Neural crest cell (in vitro differentiated cells): Measurements from ENCODE around the gene SDC3. TPM values are rescaled to one million over a fixed set of nuclear protein-coding genes. Genes with fewer than 3 reads are reported as not detected.

Experiments used
- DNase-seq: peaks from one replicate; pipeline ENCODE4 v3.0.0; 2021; ENCODE audit warnings: low read depth, mixed read lengths, low spot score
- H3K27ac Mint-ChIP-seq: one replicate; pipeline ENCODE4 v1.8.0; 2021; ENCODE audit warnings: mild to moderate bottlenecking, mixed read lengths; ENCODE audit not compliant: unreplicated experiment
- H3K27me3 Mint-ChIP-seq: 2 replicates; pipeline ENCODE4 v1.8.0; 2021; ENCODE audit warnings: low read depth, mild to moderate bottlenecking, mixed read lengths
- H3K36me3 Mint-ChIP-seq: 2 replicates; pipeline ENCODE4 v1.8.0; 2021; ENCODE audit warnings: low read depth, mild to moderate bottlenecking, mixed read lengths
- H3K4me1 Mint-ChIP-seq: 2 replicates; pipeline ENCODE4 v1.8.0; 2021; ENCODE audit warnings: mixed read lengths
- H3K4me3 Mint-ChIP-seq: one replicate; pipeline ENCODE4 v1.8.0; 2021; ENCODE audit warnings: mild to moderate bottlenecking, mixed read lengths
- H3K9me3 Mint-ChIP-seq: 2 replicates; pipeline ENCODE4 v1.8.0; 2021; ENCODE audit warnings: mixed read lengths
- CTCF ChIP-seq: fragments of 200-600 bp; sonication (generic); conservative IDR thresholded peaks from 2 replicates; pipeline ENCODE4 v1.5.0; 2021; ENCODE audit warnings: antibody characterized with exemption, mild to moderate bottlenecking
- total RNA-seq: library from RNA; stranded (reverse); gene quantifications from 2 replicates; pipeline ENCODE4 v1.2.1, GENCODE V29; 2021

Gene SDC3
- total RNA-seq, 1 donor from 2014 or later = 129 TPM

- H3K4me3 Mint-ChIP-seq = no peak overlapping the region
- no peaks in the 10 kb centered on the region for H3K9me3 Mint-ChIP-seq
- no peak for TF ChIP-seq CTCF
- H3K27ac Mint-ChIP-seq = no peak overlapping the region
- no peak for DNase-seq
- peaks cover 70% of the 10 kb centered on the region for H3K4me1 Mint-ChIP-seq
- no peaks in the 10 kb centered on the region for H3K27me3 Mint-ChIP-seq
- H3K36me3 Mint-ChIP-seq = no peaks in the 10 kb centered on the region
Observed at GRCh38 chr1:30889511-30889910, 19.0 kb downstream of the SDC3 start.

- no peak for DNase-seq
- H3K27me3 Mint-ChIP-seq = no peaks in the 10 kb centered on the region
- H3K4me1 Mint-ChIP-seq = peaks cover 66% of the 10 kb centered on the region
- no peaks in the 10 kb centered on the region for H3K36me3 Mint-ChIP-seq
- TF ChIP-seq CTCF = no peak
- no peak overlapping the region for H3K27ac Mint-ChIP-seq
- no peak overlapping the region for H3K4me3 Mint-ChIP-seq
- H3K9me3 Mint-ChIP-seq = no peaks in the 10 kb centered on the region
Observed at GRCh38 chr1:30888975-30889374, 19.6 kb downstream of the SDC3 start.

DNA sequence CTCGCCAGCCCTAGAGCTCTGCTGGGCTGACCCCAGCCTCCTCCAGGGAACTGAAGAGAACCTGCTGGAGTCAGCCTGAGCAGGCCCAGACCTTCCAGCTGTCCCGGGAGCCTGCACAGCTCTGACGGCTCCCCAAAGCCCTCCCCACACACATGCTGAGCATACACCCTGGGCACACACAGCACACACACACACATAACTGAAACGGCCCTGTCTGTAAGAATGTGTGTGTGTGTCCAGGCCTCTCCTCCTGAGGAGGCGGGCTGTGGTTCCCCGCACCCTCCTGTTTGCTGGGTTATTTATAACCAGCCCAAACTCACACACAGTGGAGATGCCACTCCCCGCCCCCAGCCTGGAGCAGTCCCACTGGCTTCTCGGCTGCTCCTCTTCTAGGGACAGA lies 20.2 kb downstream of the SDC3 start:
- no peak for TF ChIP-seq CTCF
- Mint-ChIP-seq H3K36me3 (no peaks in the 10 kb centered on the region), H3K4me1 (peaks cover 63% of the 10 kb centered on the region), H3K27ac (peak overlapping the region; percentile 75), H3K27me3 (no peaks in the 10 kb centered on the region), H3K9me3 (no peaks in the 10 kb centered on the region), H3K4me3 (no peak overlapping the region)
- DNase-seq = no peak

GRCh38 chr1:30887485-30888315 lies 20.9 kb downstream of the SDC3 start:
- H3K4me1 Mint-ChIP-seq = peaks cover 63% of the 10 kb centered on the region
- H3K27ac Mint-ChIP-seq = no peak overlapping the region
- no peak for TF ChIP-seq CTCF
- H3K9me3 Mint-ChIP-seq = no peaks in the 10 kb centered on the region
- no peaks in the 10 kb centered on the region for H3K27me3 Mint-ChIP-seq
- no peak overlapping the region for H3K4me3 Mint-ChIP-seq
- no peaks in the 10 kb centered on the region for H3K36me3 Mint-ChIP-seq
- no peak for DNase-seq

GRCh38 chr1:30886710-30887428 lies 21.7 kb downstream of the SDC3 start:
- Mint-ChIP-seq H3K4me1 (peaks cover 65% of the 10 kb centered on the region), H3K27ac (no peak overlapping the region), H3K27me3 (no peaks in the 10 kb centered on the region), H3K9me3 (no peaks in the 10 kb centered on the region), H3K4me3 (no peak overlapping the region), H3K36me3 (no peaks in the 10 kb centered on the region)
- DNase-seq = no peak
- no peak for TF ChIP-seq CTCF
